K562 (cell line): Measurements from ENCODE around the gene NDUFAF8. TPM values are rescaled to one million over a fixed set of nuclear protein-coding genes. Genes with fewer than 3 reads are reported as not detected.

Source experiments
- ADNP ChIP-seq: fragments of 200-800 bp; sonication (Bioruptor generic); IDR thresholded peaks from 2 replicates; pipeline ENCODE4 v1.6.1; 2016; ENCODE audit warnings: missing genetic modification characterization, missing compliant biosample characterization
- CREB1 ChIP-seq, 2 experiments: sonication (generic) in 1 of 2; formaldehyde crosslinking in 1 of 2; IDR thresholded peaks; 2 replicates each; pipeline versions ENCODE4 v1.6.1 to v1.8.0; 2012 to 2022; ENCODE audit warnings: inconsistent platforms in 1 of 2, mild to moderate bottlenecking in 1 of 2, missing genetic modification reagents in 1 of 2, moderate library complexity in 1 of 2
- FOXA1 ChIP-seq: fragments of 450-650 bp; IDR thresholded peaks from 2 replicates; pipeline ENCODE4 v1.6.1; 2016; ENCODE audit warnings: mild to moderate bottlenecking, borderline replicate concordance
- KDM1A ChIP-seq, 2 experiments: fragments of 450-650 bp; IDR thresholded peaks; 2 replicates each; pipeline ENCODE4 v1.6.1; 2016; ENCODE audit warnings: mild to moderate bottlenecking in 2 of 2
- MAZ ChIP-seq, 2 experiments: fragments of 450-650 bp in 1 of 2; sonication (generic) in 1 of 2; formaldehyde crosslinking; IDR thresholded peaks in 1 of 2; conservative IDR thresholded peaks in 1 of 2; 2 replicates each; pipeline versions ENCODE4 v1.4.0 to v1.5.0; 2020; ENCODE audit warnings: mild to moderate bottlenecking in 1 of 2, missing genetic modification reagents in 1 of 2
- MTA1 ChIP-seq: fragments of 450-650 bp; IDR thresholded peaks from 2 replicates; pipeline ENCODE4 v1.6.1; 2017; ENCODE audit warnings: borderline replicate concordance
- RBM14 ChIP-seq: fragments of 200-400 bp; formaldehyde crosslinking; IDR thresholded peaks from 2 replicates; pipeline ENCODE4 v1.6.1; 2018; ENCODE audit warnings: low read depth, mild to moderate bottlenecking, low read length, moderate library complexity, borderline replicate concordance; ENCODE audit not compliant: insufficient read depth
- RERE ChIP-seq: sonication (generic); formaldehyde crosslinking; IDR thresholded peaks from 2 replicates; pipeline ENCODE4 v1.8.0; 2023; ENCODE audit warnings: missing genetic modification reagents, mild to moderate bottlenecking, borderline replicate concordance
- SFPQ ChIP-seq: fragments of 200-400 bp; formaldehyde crosslinking; IDR thresholded peaks from 2 replicates; pipeline ENCODE4 v1.6.1; 2017; ENCODE audit warnings: mild to moderate bottlenecking, low read depth, low read length, moderate library complexity
- SRSF1 ChIP-seq: fragments of 200-400 bp; formaldehyde crosslinking; IDR thresholded peaks from 2 replicates; pipeline ENCODE4 v1.6.1; 2017; ENCODE audit warnings: mild to moderate bottlenecking, low read depth, low read length, moderate library complexity
- TCF7L2 ChIP-seq: fragments of 150-350 bp; IDR thresholded peaks from 2 replicates; pipeline ENCODE4 v1.6.1; 2016; ENCODE audit warnings: low read depth, mild to moderate bottlenecking, low read length, moderate library complexity
- THAP12 ChIP-seq: fragments of 250-450 bp; sonication (Bioruptor Pico); IDR thresholded peaks from 2 replicates; pipeline ENCODE4 v1.9.0; 2021; ENCODE audit warnings: mild to moderate bottlenecking, inconsistent platforms
- TRIM24 ChIP-seq, 2 experiments: fragments of 450-650 bp; IDR thresholded peaks; 2 replicates each; pipeline ENCODE4 v1.6.1; 2016
- ZNF41 ChIP-seq: fragments of 250-450 bp; sonication (Bioruptor Pico); conservative IDR thresholded peaks from 2 replicates; pipeline ENCODE4 v1.4.0; 2020; ENCODE audit warnings: mild to moderate bottlenecking
- polyA plus RNA-seq, 8 experiments: library from polyadenylated mRNA; depleted of rRNA in 4 of 8; stranded (reverse) in 5 of 8; unstranded in 3 of 8; fragments of >200 nt; fragmentation: Nextera tagmentation in 2 of 8; fragmentation: Illumina TruSeq in 1 of 8; extraction: Ambion mirVana in 2 of 8; extraction: Trizol in 1 of 8; gene quantifications; 2 replicates each; pipeline versions ENCODE4 v1.2.1 to v1.2.3, GENCODE V29; 2011 to 2014; ENCODE audit warnings: inconsistent platforms in 1 of 8, missing spikeins in 1 of 8
- total RNA-seq, 7 experiments: library from RNA; depleted of rRNA in 6 of 7; stranded (reverse); fragments of >200 nt in 6 of 7; fragmentation: Illumina TruSeq in 2 of 7; extraction: Trizol in 2 of 7; gene quantifications; 2 replicates each; pipeline versions ENCODE4 v1.2.1 to v1.2.3, GENCODE V29; 2011 to 2021; ENCODE audit warnings: low replicate concordance in 1 of 7

NDUFAF8 gene
- total and polyA plus RNA-seq, 9 of the 15 experiments (the other 6 are each of a cell fraction or from before 2014, with no cell fraction given): 13.5 to 144 (median 90.0) TPM

DNA sequence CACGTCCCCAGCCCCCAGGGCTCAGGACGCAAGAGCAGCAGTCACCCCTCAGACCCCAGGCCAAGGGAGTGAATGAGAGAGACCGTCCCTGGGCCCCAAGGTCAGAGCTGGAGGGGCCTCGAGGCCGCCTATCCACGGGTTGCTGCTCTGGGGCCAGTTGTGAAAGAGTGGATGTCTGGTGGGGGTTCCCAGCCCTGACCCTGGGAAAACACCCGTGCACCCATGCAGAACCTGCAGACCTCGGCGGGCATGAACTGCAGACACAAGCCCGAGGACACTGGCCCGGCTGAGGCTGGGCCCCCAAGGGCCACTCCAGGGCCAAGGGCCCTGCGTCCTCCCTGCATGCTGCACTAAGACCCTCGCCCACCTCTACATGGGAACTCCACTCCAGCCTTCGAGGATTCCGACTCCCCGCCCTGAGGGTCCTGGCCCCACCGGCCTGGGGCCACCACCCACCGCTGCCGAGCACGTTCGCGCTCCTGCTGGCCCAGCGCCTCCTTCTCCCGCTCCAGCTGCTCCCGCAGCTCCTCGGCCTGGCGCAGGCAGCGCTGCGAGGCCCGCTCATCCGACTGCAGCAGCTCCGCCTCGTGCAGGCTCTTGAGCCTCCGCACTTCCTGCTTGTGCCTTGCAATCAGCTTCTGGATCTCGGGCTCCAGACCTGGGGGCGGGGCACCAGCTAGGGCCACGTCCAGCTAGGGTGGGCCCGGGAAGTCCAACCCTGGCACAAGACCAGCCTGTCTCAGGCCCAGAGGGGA is 45.5 kb upstream of the NDUFAF8 start (continued):
- no peak for TF ChIP-seq KDM1A (IDR thresholded peaks at IDR 0.05)
- TF ChIP-seq ZNF41 (CRISPR knock-in tag): no peak
- no peak for TF ChIP-seq SRSF1
- TF ChIP-seq TRIM24 (IDR thresholded peaks at IDR 0.05): no peak
- TF ChIP-seq CREB1 (IDR thresholded peaks at IDR 0.05): no peak
- no peak for TF ChIP-seq CREB1 (CRISPR knock-in tag; IDR thresholded peaks at IDR 0.05)
- no peak for TF ChIP-seq FOXA1
- no peak for TF ChIP-seq THAP12 (CRISPR knock-in tag)
- TF ChIP-seq ADNP (tag): no peak
- TF ChIP-seq TCF7L2: no peak
- TF ChIP-seq RBM14: no peak
- TF ChIP-seq MTA1: no peak
- no peak for TF ChIP-seq SFPQ
- peak in 1 of 2 experiments; percentile 55; a peak in 1 of 4 replicates for TF ChIP-seq MAZ (CRISPR knock-in tag; conservative IDR thresholded peaks at IDR 0.05 in 1 of 2, IDR thresholded peaks at IDR 0.05 in 1 of 2)
- TF ChIP-seq RERE (CRISPR knock-in tag): no peak
